ENCODE results near the gene ITGAL.
"Not testable (repeated sequence)": the region's sequence is repeated elsewhere in the genome, so short reads cannot be mapped to it uniquely, and the experiment has no call there.

Gene ITGAL

GRCh38 chr16:30533748-30534367, 61.3 kb downstream of the ITGAL start:
- no peak for TF ChIP-seq CTCF (IDR thresholded peaks at IDR 0.05; ENCODE audit: borderline replicate concordance, insufficient read depth, low read depth, low read length)
- H3K4me3 ChIP-seq (ENCODE audit: low read depth, low read length), result peak overlapping the region; percentile 77

GRCh38 chr16:30534368-30535105, 62.0 kb downstream of the ITGAL start, which contains the start of gene ZNF747:
TSS of gene ZNF747 (minus strand) at chr16:30534858. CDS start at chr16:30534679, 179 bp downstream.
- H3K4me3 ChIP-seq (ENCODE audit: low read depth, low read length), result peak within 1 kb of the TSS; percentile 77
- TF ChIP-seq CTCF (IDR thresholded peaks at IDR 0.05; ENCODE audit: borderline replicate concordance, insufficient read depth, low read depth, low read length), result no peak

GRCh38 chr16:30535106-30535776, 62.7 kb downstream of the ITGAL start:
- H3K4me3 ChIP-seq (ENCODE audit: low read depth, low read length), result peak overlapping the region; percentile 77
- no peak for TF ChIP-seq CTCF (IDR thresholded peaks at IDR 0.05; ENCODE audit: borderline replicate concordance, insufficient read depth, low read depth, low read length)

GRCh38 chr16:30535777-30536190, 63.2 kb downstream of the ITGAL start:
- peak overlapping the region; percentile 77 for H3K4me3 ChIP-seq (ENCODE audit: low read depth, low read length)
- TF ChIP-seq CTCF (IDR thresholded peaks at IDR 0.05; ENCODE audit: borderline replicate concordance, insufficient read depth, low read depth, low read length), result peak; percentile 61

GRCh38 chr16:30536391-30537024, 64.0 kb downstream of the ITGAL start:
- not testable (repeated sequence) for H3K4me3 ChIP-seq (ENCODE audit: low read depth, low read length)

- TF ChIP-seq CTCF (IDR thresholded peaks at IDR 0.05; ENCODE audit: borderline replicate concordance, insufficient read depth, low read depth, low read length), result no peak
Measured at GRCh38 chr16:30539000-30539964, 66.7 kb downstream of the ITGAL start.

GRCh38 chr16:30539986-30540526, 67.5 kb downstream of the ITGAL start:
- H3K4me3 ChIP-seq (ENCODE audit: low read depth, low read length), result not testable (repeated sequence)

More at GRCh38 chr16:30539000-30539964, 66.7 kb downstream of the ITGAL start:
- no peak overlapping the region for H3K4me3 ChIP-seq (ENCODE audit: low read depth, low read length)

- not testable (repeated sequence) for H3K4me3 ChIP-seq (ENCODE audit: low read depth, low read length)
Measured at GRCh38 chr16:30540916-30541464, 68.4 kb downstream of the ITGAL start.
